ENCODE measurements around the gene SMTN.
"Not testable (repeated sequence)": the region's sequence is repeated elsewhere in the genome, so short reads cannot be mapped to it uniquely, and the experiment has no call there.

The SMTN gene

GRCh38 chr22:31091106-31091975 lies 10.2 kb downstream of the SMTN start:
- DNase-seq = no peak

GRCh38 chr22:31092161-31092560 lies 11.0 kb downstream of the SMTN start:
- DNase-seq = no peak

- DNase-seq = no peak
These were observed 12.2 kb downstream of the SMTN start for GRCh38 chr22:31093086-31093850.

- no peak for DNase-seq
These were observed 13.0 kb downstream of the SMTN start for GRCh38 chr22:31094021-31094551.

- DNase-seq = no peak
These were observed 13.6 kb downstream of the SMTN start for GRCh38 chr22:31094741-31095140.

GRCh38 chr22:31095637-31096249 lies 14.6 kb downstream of the SMTN start:
- DNase-seq = no peak

- no peak for DNase-seq
These were observed 15.7 kb downstream of the SMTN start for GRCh38 chr22:31096657-31097279.

- DNase-seq = not testable (repeated sequence)
These were observed 16.4 kb downstream of the SMTN start for GRCh38 chr22:31097539-31097938.

- DNase-seq = no peak
These were observed 17.0 kb downstream of the SMTN start for GRCh38 chr22:31097941-31098631.

- DNase-seq = no peak
These were observed 17.6 kb downstream of the SMTN start for GRCh38 chr22:31098632-31099110.

- no peak for DNase-seq
These were observed 18.3 kb downstream of the SMTN start for GRCh38 chr22:31099386-31099785.

- no peak for DNase-seq
These were observed 19.0 kb downstream of the SMTN start for GRCh38 chr22:31099841-31100761.

- DNase-seq = no peak
These were observed 19.8 kb downstream of the SMTN start for GRCh38 chr22:31100762-31101525.

- no peak for DNase-seq
These were observed 21.4 kb downstream of the SMTN start for GRCh38 chr22:31102441-31103081.

GRCh38 chr22:31103111-31103510 lies 22.0 kb downstream of the SMTN start:
- no peak for DNase-seq

GRCh38 chr22:31103899-31104694 lies 23.0 kb downstream of the SMTN start:
- no peak for DNase-seq

- no peak for DNase-seq
These were observed 23.8 kb downstream of the SMTN start for GRCh38 chr22:31104869-31105268.

- DNase-seq = no peak
These were observed 24.3 kb downstream of the SMTN start for GRCh38 chr22:31105282-31105929.

All from KG1 (cell line).